IMR-90 (cell line): ENCODE measurements around the gene FBXL5. TPM values are rescaled to one million over a fixed set of nuclear protein-coding genes. Genes with fewer than 3 reads are reported as not detected.

ENCODE experiments used
- ATAC-seq: fragments of 200-7000 bp; cut with Tn5 transposase; 2 replicates; pipeline ENCODE4 v1.9.1; 2020; ENCODE audit warnings: low read depth, mild to moderate bottlenecking, moderate library complexity
- BruUV-seq: library from RNA; stranded (reverse); fragments of 400-500 nt; replicated peaks from 2 replicates; lab custom pipeline; 2021; lab: Mats Ljungman, UMichigan
- CTCF ChIA-PET: fragments of 300-600 bp; formaldehyde crosslinking; extraction: SDS; loops from one replicate; lab custom pipeline; 2021; ENCODE audit warnings: antibody characterized with exemption; lab: Yijun Ruan, JAX
- POLR2A ChIA-PET: fragments of 300-600 bp; sonication (Branson Sonifier 250); formaldehyde crosslinking; loops from one replicate; lab custom pipeline; 2022; ENCODE audit warnings: antibody characterized with exemption; ENCODE audit not compliant: unreplicated experiment; lab: Charles Lee
- DNase-seq: peaks from one replicate; pipeline ENCODE4 v3.0.0; 2013
- H2AFZ ChIP-seq: replicated peaks from 2 replicates; pipeline ENCODE3; 2013; ENCODE audit warnings: low read length, mild to moderate bottlenecking; ENCODE audit not compliant: poor library complexity
- H2AK5ac ChIP-seq: 2 replicates; pipeline ENCODE4 v1.6.1; 2013; ENCODE audit warnings: low read depth, low read length, inconsistent platforms
- H2AK9ac ChIP-seq: replicated peaks from 2 replicates; pipeline ENCODE3; 2013; ENCODE audit warnings: mild to moderate bottlenecking, low read depth, low read length, moderate library complexity; ENCODE audit not compliant: poor library complexity
- H2BK120ac ChIP-seq: 2 replicates; pipeline ENCODE4 v1.6.1; 2013; ENCODE audit warnings: low read depth, low read length, inconsistent platforms
- H2BK15ac ChIP-seq: 3 replicates; pipeline ENCODE4 v1.6.1; 2013; ENCODE audit warnings: low read depth, low read length, inconsistent platforms
- H2BK20ac ChIP-seq: 2 replicates; pipeline ENCODE4 v1.6.1; 2013; ENCODE audit warnings: low read depth, mild to moderate bottlenecking, inconsistent platforms, low read length, moderate library complexity
- H2BK5ac ChIP-seq: 2 replicates; pipeline ENCODE4 v1.6.1; 2013; ENCODE audit warnings: mild to moderate bottlenecking, low read depth, low read length, inconsistent platforms; ENCODE audit not compliant: poor library complexity, severe bottlenecking
- H3K14ac ChIP-seq: replicated peaks from 2 replicates; pipeline ENCODE4 v1.6.1; 2013; ENCODE audit warnings: low read depth, low read length, inconsistent platforms
- H3K18ac ChIP-seq: 2 replicates; pipeline ENCODE4 v1.6.1; 2013; ENCODE audit warnings: low read depth, low read length, control low read depth
- H3K23ac ChIP-seq: 2 replicates; pipeline ENCODE4 v1.6.1; 2013; ENCODE audit warnings: low read depth, low read length, inconsistent platforms
- H3K27ac ChIP-seq: 2 replicates; pipeline ENCODE4 v1.5.1; 2013; ENCODE audit warnings: mild to moderate bottlenecking, control low read depth, low read length; ENCODE audit not compliant: insufficient read depth
- H3K27me3 ChIP-seq: 2 replicates; pipeline ENCODE4 v1.6.1; 2013; ENCODE audit warnings: low read length; ENCODE audit not compliant: control insufficient read depth, insufficient read depth
- H3K36me3 ChIP-seq: 2 replicates; pipeline ENCODE4 v1.6.1; 2013; ENCODE audit warnings: low read length, mixed read lengths; ENCODE audit not compliant: control insufficient read depth, insufficient read depth
- H3K4ac ChIP-seq: 2 replicates; pipeline ENCODE4 v1.6.1; 2013; ENCODE audit warnings: low read depth, low read length, inconsistent platforms
- H3K4me1 ChIP-seq: 2 replicates; pipeline ENCODE4 v1.6.1; 2013; ENCODE audit warnings: low read length, mixed read lengths; ENCODE audit not compliant: control insufficient read depth, insufficient read depth
- H3K4me2 ChIP-seq: 2 replicates; pipeline ENCODE4 v1.6.1; 2013; ENCODE audit warnings: low read depth, mild to moderate bottlenecking, control low read depth, low read length, moderate library complexity
- H3K4me3 ChIP-seq: 2 replicates; pipeline ENCODE4 v1.5.1; 2013; ENCODE audit warnings: low read depth, mild to moderate bottlenecking, control low read depth, low read length, moderate library complexity; ENCODE audit not compliant: insufficient read depth
- H3K56ac ChIP-seq: 2 replicates; pipeline ENCODE4 v1.6.1; 2013; ENCODE audit warnings: low read length, inconsistent platforms; ENCODE audit not compliant: insufficient read depth; ENCODE audit errors: extremely low read depth
- H3K79me1 ChIP-seq, 2 experiments: 2 replicates each; pipeline ENCODE4 v1.6.1; 2013; ENCODE audit warnings: low read length in 2 of 2, inconsistent platforms in 1 of 2, low read depth in 1 of 2
- H3K9ac ChIP-seq: 2 replicates; pipeline ENCODE4 v1.6.1; 2013; ENCODE audit warnings: low read depth, low read length, control low read depth
- H3K9me1 ChIP-seq: 2 replicates; pipeline ENCODE4 v1.6.1; 2013; ENCODE audit warnings: low read length, inconsistent platforms; ENCODE audit not compliant: insufficient read depth
- H3K9me3 ChIP-seq: 2 replicates; pipeline ENCODE4 v1.6.1; 2013; ENCODE audit warnings: low read length; ENCODE audit not compliant: control insufficient read depth, insufficient read depth
- H4K20me1 ChIP-seq: 2 replicates; pipeline ENCODE4 v1.6.1; 2013; ENCODE audit warnings: low read length, inconsistent platforms; ENCODE audit not compliant: insufficient read depth
- H4K5ac ChIP-seq: 2 replicates; pipeline ENCODE4 v1.6.1; 2013; ENCODE audit warnings: mild to moderate bottlenecking, low read depth, low read length, control low read depth
- H4K8ac ChIP-seq, 2 experiments: 2 replicates each; pipeline ENCODE4 v1.6.1; 2013; ENCODE audit warnings: low read depth in 2 of 2, low read length in 2 of 2, control low read depth in 1 of 2, inconsistent platforms in 1 of 2
- H4K91ac ChIP-seq: 2 replicates; pipeline ENCODE4 v1.6.1; 2013; ENCODE audit warnings: low read depth, low read length, inconsistent platforms; ENCODE audit not compliant: insufficient read depth
- BHLHE40 ChIP-seq: fragments of 150-350 bp; IDR thresholded peaks from 2 replicates; pipeline ENCODE4 v1.6.1; 2016; ENCODE audit warnings: mild to moderate bottlenecking, low read depth, low read length
- CEBPB ChIP-seq: IDR thresholded peaks from 2 replicates; pipeline ENCODE4 v1.6.1; 2012; ENCODE audit warnings: low read depth, low read length, improper control_type of control experiment
- CHD1 ChIP-seq: IDR thresholded peaks from 2 replicates; pipeline ENCODE4 v1.6.1; 2012; ENCODE audit warnings: low read depth, low read length, improper control_type of control experiment
- CTCF ChIP-seq: conservative IDR thresholded peaks from 2 replicates; pipeline ENCODE4 v1.5.1; 2012; ENCODE audit warnings: mild to moderate bottlenecking, low read depth, low read length, improper control_type of control experiment
- FOS ChIP-seq: fragments of 150-350 bp; IDR thresholded peaks from 2 replicates; pipeline ENCODE4 v1.6.1; 2016; ENCODE audit warnings: low read depth, low read length
- MAZ ChIP-seq: IDR thresholded peaks from 2 replicates; pipeline ENCODE4 v1.6.1; 2012; ENCODE audit warnings: low read depth, mild to moderate bottlenecking, low read length, improper control_type of control experiment, moderate library complexity, borderline replicate concordance
- MXI1 ChIP-seq: IDR thresholded peaks from 2 replicates; pipeline ENCODE4 v1.6.1; 2012; ENCODE audit warnings: low read depth, mild to moderate bottlenecking, low read length, moderate library complexity, borderline replicate concordance
- NFE2L2 ChIP-seq: fragments of 150-350 bp; IDR thresholded peaks from 2 replicates; pipeline ENCODE4 v1.6.1; 2016; ENCODE audit warnings: low read depth, mild to moderate bottlenecking, low read length
- POLR2A ChIP-seq: IDR thresholded peaks from 2 replicates; pipeline ENCODE4 v1.6.1; 2012; ENCODE audit warnings: mild to moderate bottlenecking, low read depth, low read length
- RCOR1 ChIP-seq: IDR thresholded peaks from 2 replicates; pipeline ENCODE4 v1.6.1; 2012; ENCODE audit warnings: mild to moderate bottlenecking, low read length, improper control_type of control experiment; ENCODE audit not compliant: insufficient replicate concordance
- RFX5 ChIP-seq: IDR thresholded peaks from 2 replicates; pipeline ENCODE4 v1.8.0; 2012; ENCODE audit warnings: low read depth, mild to moderate bottlenecking, low read length, moderate library complexity
- SMC3 ChIP-seq: fragments of 150-350 bp; IDR thresholded peaks from 2 replicates; pipeline ENCODE4 v1.6.1; 2016; ENCODE audit warnings: low read depth, mild to moderate bottlenecking, antibody characterized with exemption, low read length, moderate library complexity
- whole genome bisulfite sequencing, 2 experiments: methylation state at CpG; one replicate each; pipeline versions ENCODE4 v1.1.5 to v1.1.7; 2013; ENCODE audit warnings: missing lambda C conversion rate in 2 of 2; ENCODE audit not compliant: insufficient read length in 1 of 2; ENCODE audit errors: extremely low coverage in 2 of 2; 5-methylcytosine and 5-hydroxymethylcytosine counted together
- dilution Hi-C: fragments of 300-500 bp; cut with HindIII; formaldehyde crosslinking; loops from one replicate; pipeline ENCODE4 v1.14.3; 2018; ENCODE audit warnings: low sequenced_read_pairs; ENCODE audit not compliant: unreplicated experiment
- in situ Hi-C: fragments of 300-500 bp; cut with MboI; formaldehyde crosslinking; loops from 3 replicates; pipeline ENCODE4 v1.14.3; 2019; ENCODE audit warnings: low sequenced_read_pairs, inconsistent platforms, mixed read lengths
- intact Hi-C: fragments of 100-400 bp; cut with micrococcal nuclease; formaldehyde crosslinking; loops from 2 replicates; pipeline ENCODE4 v1.10.0; 2022
- polyA plus RNA-seq, 3 experiments: library from polyadenylated mRNA; depleted of rRNA; stranded (reverse); fragments of >200 nt; gene quantifications; 2 replicates each; pipeline ENCODE4 v1.2.3, GENCODE V29; 2012; ENCODE audit warnings: low replicate concordance in 1 of 3
- total RNA-seq: library from RNA; depleted of rRNA; stranded (reverse); fragments of >200 nt; gene quantifications from 2 replicates; pipeline ENCODE4 v1.2.3, GENCODE V29; 2012
- TF ChIP-seq, protein P1 (sequence below): fragments of 150-350 bp; IDR thresholded peaks from 2 replicates; pipeline ENCODE4 v1.6.1; 2017; ENCODE audit warnings: mild to moderate bottlenecking, antibody characterized with exemption, low read length, low read depth

FBXL5 gene
- total and polyA plus RNA-seq, 2 of the 4 experiments (the other 2 are of a cell fraction), result 20.3 to 62.6 TPM

DNA sequence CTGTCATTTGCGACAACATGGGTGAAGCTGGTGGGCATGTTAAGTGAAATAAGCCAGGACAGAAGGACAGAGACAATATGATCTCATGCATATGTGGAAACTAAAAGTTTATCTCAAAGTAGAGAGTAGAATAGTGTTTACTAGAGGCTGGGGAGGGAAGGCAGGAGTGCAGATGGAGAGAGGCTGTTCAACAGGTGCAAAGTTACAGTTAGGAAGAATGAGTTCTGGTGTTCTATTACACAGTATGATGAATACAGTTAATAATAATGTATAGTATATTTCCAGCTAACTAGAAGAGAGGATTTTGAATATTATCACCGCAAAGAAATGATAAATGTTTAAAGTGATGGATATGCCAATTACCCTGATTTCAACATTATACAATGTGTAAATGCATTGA is 69.8 kb downstream of the FBXL5 start:
- Histone ChIP-seq H3K14ac (no peak overlapping the region), H2BK20ac (no peak overlapping the region), H2BK120ac (no peak overlapping the region), H4K91ac (no peak overlapping the region), H3K4me3 (no peak overlapping the region), H3K4me1 (peaks cover 2% of the 10 kb centered on the region; the same call in 1 of the 2 replicates), H3K18ac (no peak overlapping the region), H3K27ac (no peak overlapping the region), H3K9ac (no peak overlapping the region), H2AK5ac (no peak overlapping the region), H4K5ac (no peak overlapping the region), H3K9me3 (no peaks in the 10 kb centered on the region), H3K56ac (no peak overlapping the region), H2BK15ac (no peak overlapping the region), H3K79me1 (peaks cover 0 to 2% of the 10 kb centered on the region in 2 experiments; a peak in 1 of 4 replicates), H4K20me1 (no peaks in the 10 kb centered on the region), H3K27me3 (no peaks in the 10 kb centered on the region), H3K36me3 (peaks cover 5% of the 10 kb centered on the region; the same call in 1 of the 2 replicates), H4K8ac (no peak overlapping the region), H3K9me1 (peaks cover 5% of the 10 kb centered on the region; the same call in 1 of the 2 replicates), H3K23ac (no peak overlapping the region), H2BK5ac (no peak overlapping the region), H3K4ac (no peak overlapping the region), H3K4me2 (no peak overlapping the region), H2AFZ (no peak overlapping the region), H2AK9ac (no peak overlapping the region)
- CTCF ChIA-PET, result interaction anchor here (1.0 kb wide), 1 partner anchor 11 kb away, joined by 3 read pairs; no protein-coding TSS in a partner anchor
- no TSS peak for BruUV-seq
- no CpG with 5 or more reads among the region's 2 CpGs for WGBS, 2 experiments
- ATAC-seq (no peak), DNase-seq (no peak)
- dilution Hi-C loops (no loop called here), in situ Hi-C loops (no loop called here), intact Hi-C loops (no loop called here)
- POLR2A ChIA-PET, result no interaction called here
- no peak for TF ChIP-seq SMC3
- TF ChIP-seq RFX5, result no peak
- no peak for TF ChIP-seq POLR2A
- TF ChIP-seq, protein P1, sequence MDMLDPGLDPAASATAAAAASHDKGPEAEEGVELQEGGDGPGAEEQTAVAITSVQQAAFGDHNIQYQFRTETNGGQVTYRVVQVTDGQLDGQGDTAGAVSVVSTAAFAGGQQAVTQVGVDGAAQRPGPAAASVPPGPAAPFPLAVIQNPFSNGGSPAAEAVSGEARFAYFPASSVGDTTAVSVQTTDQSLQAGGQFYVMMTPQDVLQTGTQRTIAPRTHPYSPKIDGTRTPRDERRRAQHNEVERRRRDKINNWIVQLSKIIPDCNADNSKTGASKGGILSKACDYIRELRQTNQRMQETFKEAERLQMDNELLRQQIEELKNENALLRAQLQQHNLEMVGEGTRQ, result no peak
- TF ChIP-seq MXI1, result no peak
- no peak for TF ChIP-seq FOS
- no peak for TF ChIP-seq CHD1
- no peak for TF ChIP-seq NFE2L2
- TF ChIP-seq CTCF, result no peak
- TF ChIP-seq MAZ, result no peak
- no peak for TF ChIP-seq RCOR1
- TF ChIP-seq CEBPB, result no peak
- no peak for TF ChIP-seq BHLHE40
